DND-41 (cell line): ENCODE results near the gene EFHD2.

Source experiments
- CTCF ChIP-seq: IDR thresholded peaks from 2 replicates; pipeline ENCODE4 v1.5.1; 2012; ENCODE audit warnings: borderline replicate concordance, low read length, moderate library complexity, mild to moderate bottlenecking; ENCODE audit not compliant: poor library complexity, severe bottlenecking; ENCODE audit errors: extremely low read depth
- EZH2 ChIP-seq: IDR thresholded peaks from 3 replicates; pipeline ENCODE4 v1.6.1; 2012; ENCODE audit warnings: borderline replicate concordance, low read depth, mild to moderate bottlenecking, moderate library complexity, low read length, inconsistent platforms; ENCODE audit not compliant: severe bottlenecking

GRCh38 chr1:15436881-15437442, 27.3 kb downstream of the EFHD2 start:
- TF ChIP-seq EZH2 (no peak), CTCF (no peak)
